ENCODE data around the gene ANKRD44. TPM values are rescaled to one million over a fixed set of nuclear protein-coding genes. Genes with fewer than 3 reads are reported as not detected.

The ANKRD44 gene
- total and polyA plus RNA-seq, 2 of the 8 experiments (the other 6 are each of a cell fraction or from before 2014, with no cell fraction given), result 1.2 to 1.3 TPM

GRCh38 chr2:197315371-197315770 is 4.8 kb upstream of the ANKRD44 start:
- Histone ChIP-seq H2AFZ (ENCODE audit: low read length) (no peak overlapping the region), H3K79me1 (ENCODE audit: low read depth, low read length) (no peaks in the 10 kb centered on the region), H3K23me2 (ENCODE audit: low read depth, low read length) (peaks cover 2% of the 10 kb centered on the region; the same call in 1 of the 2 replicates), H3K14ac (ENCODE audit: insufficient read length) (no peak overlapping the region), H4K91ac (replicated peaks; ENCODE audit: insufficient read length, low read length) (no peak overlapping the region), H2AK5ac (ENCODE audit: low read depth, low read length) (no peak overlapping the region), H2BK120ac (replicated peaks; ENCODE audit: low read depth, low read length) (no peak overlapping the region), H3K36me3 (ENCODE audit: control insufficient read depth in 2 of 4, insufficient read depth in 4 of 4, low read length in 3 of 4) (no peaks in the 10 kb centered on the region), H2BK12ac (ENCODE audit: low read depth, low read length) (no peak overlapping the region), H4K8ac (ENCODE audit: extremely low read depth, insufficient read depth, low read length) (no peak overlapping the region), H2BK5ac (ENCODE audit: low read depth, low read length) (no peak overlapping the region), H2BK15ac (ENCODE audit: low read length) (no peak overlapping the region), H3K9me3 (ENCODE audit: insufficient read depth in 2 of 2, low read depth in 1 of 2, low read length in 1 of 2) (no peaks in the 10 kb centered on the region), H3K79me2 (ENCODE audit: control insufficient read depth in 1 of 2, insufficient read depth in 2 of 2, low read length in 2 of 2) (no peaks in the 10 kb centered on the region), H3K4me1 (replicated peaks in 1 of 4; ENCODE audit: control insufficient read depth in 3 of 4, insufficient read depth in 4 of 4, low read length in 3 of 4) (peaks cover 0 to 5% (median 2%) of the 10 kb centered on the region in 4 experiments; a peak in 2 of 7 replicates), H4K20me1 (replicated peaks in 1 of 2; ENCODE audit: control insufficient read depth in 1 of 2, insufficient read depth in 2 of 2, low read length in 2 of 2) (no peaks in the 10 kb centered on the region), H3K18ac (ENCODE audit: extremely low read depth, low read length) (no peak overlapping the region), H3K4ac (replicated peaks; ENCODE audit: insufficient read length, low read depth, low read length) (no peak overlapping the region), H2BK20ac (ENCODE audit: low read length) (no peak overlapping the region), H3K27me3 (replicated peaks in 1 of 4; ENCODE audit: control insufficient read depth in 3 of 4, extremely low read depth in 1 of 4, insufficient read depth in 3 of 4, low read length in 3 of 4) (peaks cover 2 to 17% (median 4%) of the 10 kb centered on the region in 4 experiments; a peak in 5 of 7 replicates), H4K5ac (ENCODE audit: insufficient read length, low read depth, low read length) (no peak overlapping the region), H3K56ac (replicated peaks; ENCODE audit: insufficient read length, low read depth, low read length) (no peak overlapping the region), H3K27ac (ENCODE audit: low read depth, low read length) (no peak overlapping the region), H3K9ac (replicated peaks in 1 of 4; ENCODE audit: extremely low read depth in 1 of 4, low read depth in 3 of 4, low read length in 3 of 4) (no peak overlapping the region), H3K23ac (ENCODE audit: insufficient read length) (no peak overlapping the region), H3K4me3 (ENCODE audit: extremely low read depth in 1 of 4, insufficient read depth in 2 of 4, low read depth in 3 of 4, low read length in 4 of 4) (no peak overlapping the region), H3K4me2 (ENCODE audit: insufficient read depth in 1 of 2, low read depth in 2 of 2, low read length in 2 of 2) (no peak overlapping the region)
- no peak for TF ChIP-seq BACH1 (IDR thresholded peaks at IDR 0.05; ENCODE audit: low read length)
- no peak for TF ChIP-seq MAX (IDR thresholded peaks at IDR 0.05)
- TF ChIP-seq TEAD4 (IDR thresholded peaks at IDR 0.05; ENCODE audit: low read depth, low read length), result no peak
- no peak for TF ChIP-seq SIRT6 (IDR thresholded peaks at IDR 0.05; ENCODE audit: low read length)
- TF ChIP-seq ATF3 (IDR thresholded peaks at IDR 0.05; ENCODE audit: insufficient read depth, low read depth, low read length), result no peak
- no peak for TF ChIP-seq USF2 (IDR thresholded peaks at IDR 0.05; ENCODE audit: low read length)
- no peak for TF ChIP-seq SP4 (IDR thresholded peaks at IDR 0.05; ENCODE audit: low read length)
- ChIA-PET CTCF (ENCODE audit: partially characterized antibody) (interaction anchor here (0.5 to 2.4 kb wide), 2 partner anchors 124 to 379 kb away, joined by 4 to 9 read pairs; no protein-coding TSS in a partner anchor), POLR2A (ENCODE audit: partially characterized antibody) (no interaction called here)
- DNase-seq (ENCODE audit: low read depth in 1 of 2, low spot score in 2 of 2), result no peak
- no peak for FAIRE-seq

Data from H1 (cell line).